CD4-positive, alpha-beta T cell treated with Interferon alpha-2 for 1 hour (primary cell): ENCODE measurements around the gene AFF3.

Source experiments
- DNase-seq, 2 donors: peaks; one replicate each; pipeline ENCODE4 v3.0.0-alpha.2; 2020 to 2022

The AFF3 gene

GRCh38 chr2:99918389-99918788 lies 224.0 kb downstream of the AFF3 start:
- no peak for DNase-seq

DNA sequence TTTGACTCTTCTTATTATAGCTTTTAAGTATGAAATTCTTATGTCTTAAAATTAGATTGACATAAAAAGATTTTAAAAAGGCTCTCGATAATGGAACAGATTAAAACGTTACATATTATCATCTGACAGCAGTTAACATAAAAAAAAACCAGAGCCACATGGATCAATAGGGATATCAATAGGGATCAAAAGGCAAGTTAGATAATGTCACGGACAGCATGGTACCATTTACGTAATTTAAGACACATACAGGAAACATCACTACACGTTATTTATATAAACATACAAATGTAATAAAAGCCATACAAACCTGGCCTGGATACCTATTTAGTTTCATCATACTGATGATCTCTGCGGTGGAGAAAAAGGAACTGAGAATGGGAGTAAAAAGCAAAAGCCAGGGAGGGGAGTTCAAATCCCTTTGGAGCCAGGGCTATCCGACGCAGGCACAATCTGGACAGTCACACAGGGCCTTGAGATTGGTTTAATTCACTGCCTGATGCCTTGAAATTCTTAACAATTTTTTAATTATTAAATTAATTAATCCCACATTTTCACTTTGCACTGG lies 227.2 kb downstream of the AFF3 start:
- no peak for DNase-seq

DNA sequence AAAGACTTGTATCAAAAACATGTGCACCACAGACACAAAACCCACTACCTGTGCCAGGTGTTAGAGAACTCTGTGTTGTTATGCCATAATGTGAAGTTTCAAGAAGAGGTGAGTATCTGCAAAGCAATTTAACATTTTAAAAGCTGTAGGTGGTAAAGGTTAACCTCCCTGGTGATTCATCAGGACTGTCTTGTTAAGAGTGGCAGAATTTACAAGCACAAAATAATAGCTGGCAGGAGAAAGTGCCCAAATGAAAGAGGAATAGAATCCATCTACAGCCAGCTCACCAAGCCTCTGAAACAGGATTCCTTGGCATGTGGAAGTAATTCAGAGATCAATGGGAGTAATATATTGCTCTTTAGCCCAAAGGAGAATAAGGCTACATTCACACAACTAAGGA lies 230.7 kb downstream of the AFF3 start:
- no peak for DNase-seq

DNA sequence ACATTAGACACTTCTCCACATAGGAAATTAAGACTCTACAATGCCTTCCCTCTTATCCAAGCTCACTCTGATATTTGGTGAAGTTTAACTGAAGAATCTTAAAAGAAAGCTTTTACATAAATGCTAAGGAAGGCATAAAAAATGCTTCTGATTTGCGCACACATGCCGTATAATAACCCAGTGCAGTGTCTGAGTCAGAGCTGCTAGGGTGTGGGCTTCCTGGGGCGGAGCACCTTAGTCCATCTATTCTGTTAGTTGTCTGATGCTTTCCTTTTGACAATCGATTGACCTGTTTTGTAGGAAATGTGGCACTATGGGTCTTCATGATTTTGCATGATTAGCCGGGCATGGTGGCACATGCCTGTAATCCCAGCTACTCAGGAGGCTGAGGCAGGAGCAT lies 231.5 kb downstream of the AFF3 start:
- DNase-seq = no peak

DNA sequence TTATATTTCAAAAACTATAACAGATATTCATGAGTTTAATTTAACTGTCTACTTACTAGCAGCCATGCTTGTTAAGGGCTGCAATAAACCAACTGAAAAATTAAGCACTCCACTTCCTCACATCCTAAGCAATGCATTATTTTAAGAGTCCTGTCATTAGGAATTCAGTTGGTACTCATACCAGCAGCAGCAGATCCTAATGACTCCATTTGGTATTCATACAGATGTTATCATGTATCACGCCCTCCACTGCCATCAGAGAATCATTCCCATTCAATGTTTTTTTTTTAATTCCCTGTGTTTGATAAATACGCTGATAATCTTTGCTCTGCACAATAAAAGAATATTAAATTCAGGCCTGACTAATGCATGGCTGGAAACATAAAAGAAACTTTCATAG lies 236.8 kb downstream of the AFF3 start:
- no peak for DNase-seq

- DNase-seq = no peak
Observed at GRCh38 chr2:99905025-99905424, 237.4 kb downstream of the AFF3 start.

GRCh38 chr2:99903981-99904380 lies 238.4 kb downstream of the AFF3 start:
- DNase-seq = no peak

DNA sequence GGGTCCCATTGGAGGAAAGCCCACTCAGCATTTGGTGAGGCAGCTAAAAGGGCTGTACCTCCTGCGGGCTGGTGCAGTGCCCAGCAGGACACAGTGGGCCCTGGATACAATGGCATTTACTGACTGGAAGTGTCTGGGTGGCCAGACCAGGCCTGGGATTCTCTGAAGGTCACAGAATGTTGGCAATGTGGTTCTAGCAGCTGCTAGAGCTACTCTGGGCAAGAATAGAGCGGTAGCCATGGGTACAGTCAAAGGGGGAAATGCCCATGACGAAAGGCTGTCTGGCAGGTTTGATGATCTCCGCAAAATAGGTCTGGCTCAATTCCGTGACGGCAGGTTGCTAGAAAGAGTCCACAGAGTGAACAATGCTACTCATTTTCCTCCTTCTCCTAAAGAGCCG lies 241.8 kb downstream of the AFF3 start:
- no peak for DNase-seq

DNA sequence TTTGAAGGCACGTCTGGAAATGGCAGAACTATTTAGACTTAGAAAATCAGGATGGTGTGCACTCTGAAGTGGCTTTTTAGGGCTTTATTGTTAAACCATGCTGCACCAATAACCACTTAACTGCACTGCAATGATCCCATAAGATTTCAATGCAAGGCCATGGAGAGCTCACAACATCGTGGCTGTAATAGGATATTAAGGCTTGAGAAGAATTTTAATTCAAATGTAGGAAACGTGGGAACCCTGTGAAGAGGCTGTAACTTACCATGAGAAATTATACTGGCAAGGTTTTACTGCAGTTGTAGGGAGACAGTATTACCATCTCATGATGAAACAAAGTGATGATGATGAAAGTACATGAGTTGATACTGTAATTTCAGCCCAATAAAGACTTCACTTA lies 242.5 kb downstream of the AFF3 start:
- no peak for DNase-seq

DNA sequence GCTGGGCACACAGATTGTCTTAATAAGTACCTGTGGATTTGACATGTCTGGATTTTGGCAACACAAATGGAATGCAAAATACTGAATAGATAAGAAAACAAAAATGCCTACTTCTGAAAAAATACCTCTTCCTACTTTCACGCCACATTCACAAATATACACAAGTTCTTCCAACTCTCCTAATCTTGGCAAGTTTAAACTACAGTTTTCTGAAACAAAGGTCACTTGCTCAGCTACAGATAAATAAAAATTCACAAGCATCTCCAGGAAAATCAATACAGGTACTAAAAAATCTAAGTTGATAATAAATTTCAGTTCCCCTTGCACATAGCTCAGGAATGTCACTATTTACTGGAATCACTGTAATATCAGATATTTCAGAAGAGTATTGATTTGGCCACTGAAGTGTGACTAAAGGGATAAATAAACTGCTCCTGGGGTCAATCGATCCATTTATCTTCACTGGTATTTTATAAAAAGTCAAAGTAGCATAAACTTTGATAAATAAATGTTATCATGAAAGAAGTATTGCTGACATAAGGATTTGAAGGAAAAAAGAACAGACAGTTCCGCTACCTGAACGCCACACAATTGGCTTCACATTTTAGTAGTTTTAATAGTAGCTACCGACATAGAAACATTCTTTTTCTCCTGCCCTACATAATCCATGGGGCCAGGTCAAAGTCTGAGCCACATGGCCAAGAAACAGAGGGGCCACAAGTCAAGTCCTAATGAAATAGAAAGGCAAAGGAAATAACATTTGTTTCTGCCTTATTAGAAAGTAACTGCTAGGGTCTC lies 243.1 kb downstream of the AFF3 start:
- no peak for DNase-seq

DNA sequence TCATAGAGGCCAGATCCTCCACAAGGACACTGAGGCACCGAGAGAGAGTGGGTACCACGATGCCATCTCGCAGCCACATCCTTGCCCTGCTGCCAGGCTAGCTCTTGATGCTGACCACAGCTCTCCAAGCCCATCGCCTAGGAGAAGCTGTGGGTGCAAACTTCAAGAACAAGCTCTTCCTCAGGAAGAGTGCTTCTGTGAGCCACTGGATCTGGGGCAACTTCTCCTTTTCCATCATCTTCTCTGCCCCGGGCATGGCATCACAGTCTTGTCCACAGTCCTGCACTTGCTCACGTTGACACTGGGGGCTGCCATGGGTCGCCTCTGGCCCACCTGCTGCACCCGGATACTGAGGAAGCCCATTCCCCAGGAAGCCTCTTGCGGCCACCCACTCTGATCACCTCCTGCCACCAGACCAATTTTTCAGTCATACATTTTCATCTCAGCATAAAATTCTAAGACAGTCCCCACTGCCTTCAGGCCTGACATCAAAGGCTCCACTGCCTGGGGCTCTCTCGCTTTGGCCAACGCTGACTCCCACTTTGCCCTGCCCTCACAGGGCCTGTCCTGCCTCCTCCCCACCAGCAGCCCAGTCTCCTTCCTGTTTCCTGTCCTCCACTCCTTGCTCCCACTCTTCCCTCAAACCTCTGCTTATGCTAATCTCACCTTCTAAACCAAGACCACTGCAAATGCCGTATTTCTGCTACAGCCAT lies 243.9 kb downstream of the AFF3 start:
- DNase-seq = no peak

DNA sequence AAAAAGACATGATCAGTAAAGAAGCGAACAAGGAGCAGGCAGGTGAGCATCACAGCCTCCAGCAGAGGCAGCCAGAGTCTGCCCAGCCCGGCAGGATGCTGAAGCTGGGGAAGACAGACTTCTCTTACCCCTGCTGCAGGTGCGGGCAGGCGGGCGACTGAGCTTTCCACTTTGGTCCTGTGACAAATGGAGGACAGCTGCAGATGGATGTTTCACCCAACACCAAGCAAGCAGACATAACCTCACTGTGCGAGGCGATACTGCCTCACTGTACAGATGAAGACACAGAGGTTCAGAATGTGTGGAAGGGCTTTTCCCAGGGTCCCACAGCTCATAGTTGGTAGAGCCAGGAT lies 251.0 kb downstream of the AFF3 start:
- no peak for DNase-seq

DNA sequence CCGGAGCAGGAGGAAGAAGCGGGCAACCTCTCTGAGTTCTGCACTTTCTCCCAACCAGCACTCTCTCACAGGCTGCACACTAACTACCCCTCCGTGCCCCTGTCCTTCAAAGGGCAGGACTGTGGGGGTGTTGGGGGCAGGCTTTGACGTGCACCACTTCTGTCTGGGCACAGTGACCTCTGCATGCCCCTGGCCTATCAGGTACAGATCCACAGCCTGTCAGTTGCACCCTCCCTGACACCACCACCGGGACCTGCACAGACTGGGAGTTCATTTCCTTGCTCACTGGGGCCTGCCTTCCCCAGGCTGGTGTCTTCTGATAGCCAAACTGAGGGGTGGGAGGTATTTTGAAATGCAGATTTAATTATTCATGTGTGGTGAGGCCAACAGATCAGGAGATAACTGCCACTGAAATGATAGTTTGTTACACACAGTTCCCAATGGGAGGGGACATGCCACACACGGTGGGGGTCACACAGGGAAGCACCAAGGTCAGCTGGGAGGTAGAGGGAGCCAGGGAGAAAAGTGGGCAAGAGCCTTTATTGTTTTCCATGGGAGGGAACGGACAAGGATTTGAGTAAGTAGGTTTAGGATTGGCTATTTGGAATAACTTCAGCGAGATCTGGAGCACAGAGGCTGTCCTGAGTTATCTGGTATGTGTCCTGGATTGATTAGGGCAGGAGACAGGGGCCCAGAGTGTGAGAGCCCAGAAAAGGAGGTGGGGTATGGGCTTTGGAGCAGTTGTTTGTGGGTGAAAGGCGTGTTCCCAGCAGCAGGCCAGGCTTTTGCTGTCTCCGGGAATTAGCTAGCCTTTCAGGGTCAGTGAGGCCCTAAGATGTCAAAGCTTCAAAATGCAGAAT lies 251.6 kb downstream of the AFF3 start:
- no peak for DNase-seq

DNA sequence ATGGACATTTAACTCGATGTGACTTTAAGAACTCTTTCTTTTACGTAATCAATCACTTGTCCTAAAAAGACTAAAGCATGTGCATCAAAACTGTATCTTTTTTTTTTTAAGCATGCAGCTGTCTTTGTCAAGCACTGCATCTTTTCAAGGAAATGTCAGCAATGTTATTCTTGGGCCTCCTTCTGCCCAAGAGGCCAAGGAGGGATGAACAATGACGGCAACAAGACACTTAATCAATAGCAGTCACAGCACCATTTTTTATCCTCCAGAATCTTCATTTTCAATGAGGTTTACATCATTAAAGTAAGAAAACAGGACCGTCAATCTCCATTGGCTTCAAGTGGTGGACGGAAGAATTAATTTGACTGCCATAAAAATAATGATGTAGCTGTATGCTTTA lies 253.8 kb downstream of the AFF3 start:
- DNase-seq = no peak

- no peak for DNase-seq
Observed at GRCh38 chr2:99886418-99886817, 256.0 kb downstream of the AFF3 start.

DNA sequence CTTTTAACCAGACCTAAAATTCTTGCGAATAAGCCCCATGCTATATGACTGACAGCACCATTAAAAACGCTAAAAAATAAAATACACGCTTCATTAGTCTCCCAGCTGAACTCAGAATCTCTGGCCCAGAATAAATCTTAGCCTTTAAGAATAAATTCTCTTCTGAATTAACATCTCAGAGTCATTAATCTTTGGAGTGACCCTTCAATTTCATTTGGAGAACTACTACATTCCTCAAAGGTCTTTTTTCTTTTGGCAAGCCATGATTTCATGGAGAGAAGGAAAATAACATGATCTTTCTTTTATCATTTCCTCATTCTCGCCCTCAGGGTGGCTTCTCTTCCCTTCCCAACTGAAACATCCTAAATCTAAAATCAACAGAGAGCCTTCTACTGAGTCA lies 259.0 kb downstream of the AFF3 start:
- no peak for DNase-seq

- DNase-seq = no peak
Observed at GRCh38 chr2:99881901-99882591, 260.3 kb downstream of the AFF3 start.

DNA sequence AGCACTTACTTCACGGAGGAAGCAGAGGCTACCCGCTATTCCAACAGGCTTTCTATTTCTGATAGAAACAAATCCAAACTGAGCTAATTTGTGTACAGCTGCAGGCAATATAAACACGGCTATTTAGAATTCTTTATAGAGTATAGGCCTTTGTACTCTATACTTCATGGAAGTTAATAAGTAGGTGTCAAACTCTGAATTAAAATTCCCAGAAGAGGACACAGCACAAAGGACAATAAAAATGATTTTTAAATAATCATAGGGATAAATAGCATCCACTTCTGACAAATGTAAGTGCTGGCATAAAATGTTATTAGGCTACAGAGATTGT lies 261.5 kb downstream of the AFF3 start:
- DNase-seq = no peak

DNA sequence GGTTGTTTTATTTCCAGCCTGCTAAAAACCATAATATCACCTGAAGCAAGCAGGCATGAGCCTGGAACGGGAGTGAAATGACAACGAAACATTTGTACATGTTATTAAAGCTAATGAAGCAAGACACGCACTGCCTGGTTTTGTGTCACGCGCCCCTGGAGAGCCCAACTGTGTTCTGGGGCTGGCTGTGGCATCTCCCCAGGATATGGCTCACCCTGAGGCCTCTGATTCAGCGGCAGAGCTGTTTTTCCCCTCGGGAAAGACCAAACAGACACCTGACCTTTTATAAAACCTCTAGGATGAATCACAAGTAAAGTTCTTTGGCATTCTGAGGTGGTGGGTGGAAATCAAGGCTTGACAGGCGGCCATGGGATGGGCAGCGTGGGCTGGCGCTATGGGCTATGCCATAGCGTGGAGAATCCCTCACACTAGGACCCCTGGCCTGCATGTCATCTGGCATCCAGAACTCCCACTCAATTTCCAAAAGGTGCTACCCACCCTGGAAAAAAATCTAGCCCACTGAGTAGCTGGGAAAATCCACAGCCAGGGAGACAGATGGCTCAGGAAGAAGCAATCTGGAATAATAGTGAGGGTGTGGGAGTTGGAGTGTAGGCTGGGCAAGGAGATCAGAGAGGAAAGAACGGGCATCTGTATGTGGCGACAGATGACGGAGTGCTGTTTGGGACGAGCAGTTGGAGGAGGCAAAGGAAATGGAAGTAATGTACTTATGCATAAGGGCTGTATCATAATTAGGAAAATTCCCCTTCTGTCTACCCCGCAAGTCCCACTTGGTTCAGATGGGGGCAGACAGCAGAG lies 262.0 kb downstream of the AFF3 start:
- no peak for DNase-seq

DNA sequence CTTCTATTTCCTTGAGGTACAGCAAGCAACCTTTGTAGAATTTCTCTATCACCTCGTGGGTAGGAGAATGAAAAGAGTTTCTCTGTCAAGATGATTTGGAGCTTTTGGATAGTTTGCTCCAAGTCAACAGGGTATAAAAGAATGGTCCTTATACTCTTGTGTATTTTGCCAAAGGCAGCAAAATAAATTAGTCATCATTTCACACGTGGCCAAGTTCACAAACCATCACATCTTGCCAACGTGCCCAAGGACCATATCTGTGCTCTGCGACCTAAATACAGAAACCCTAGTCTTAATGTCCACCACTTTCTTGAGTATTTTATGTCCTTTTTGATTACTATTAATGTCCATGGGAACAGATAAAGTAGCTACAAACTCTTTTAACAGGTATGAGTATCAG lies 262.9 kb downstream of the AFF3 start:
- DNase-seq = no peak

GRCh38 chr2:99878581-99879350 lies 263.6 kb downstream of the AFF3 start:
- DNase-seq = no peak
